ENCODE results near the gene PUDP.
"Not testable (repeated sequence)": the region's sequence is repeated elsewhere in the genome, so short reads cannot be mapped to it uniquely, and the experiment has no call there.

PUDP gene

GRCh38 chrX:7184816-7185215, 36.9 kb upstream of the PUDP start:
- DNase-seq (ENCODE audit: extremely low spot score), result no peak
- POLR2A ChIA-PET, result no interaction called here
- CTCF ChIA-PET, result no interaction called here
- TF ChIP-seq CTCF (IDR thresholded peaks at IDR 0.05; ENCODE audit: control extremely low read depth, extremely low read depth, low read depth, missing control alignments), result no peak

GRCh38 chrX:7179446-7179845, 31.5 kb upstream of the PUDP start:
- CTCF ChIA-PET, result interaction anchor here (2.1 kb wide), 1 partner anchor 12 kb away, joined by 5 read pairs; no protein-coding TSS in a partner anchor
- no peak for TF ChIP-seq CTCF (IDR thresholded peaks at IDR 0.05; ENCODE audit: control extremely low read depth, extremely low read depth, low read depth, missing control alignments)
- POLR2A ChIA-PET, result no interaction called here
- DNase-seq (ENCODE audit: extremely low spot score), result no peak

- DNase-seq (ENCODE audit: extremely low spot score); POLR2A ChIA-PET: not testable (repeated sequence)
- CTCF ChIA-PET, result interaction anchor here (1.0 to 2.1 kb wide), 3 partner anchors 12 to 46 kb away, joined by 3 to 5 read pairs (median 3); no protein-coding TSS in a partner anchor
Observed at GRCh38 chrX:7178859-7179258, 30.9 kb upstream of the PUDP start.

GRCh38 chrX:7170898-7171297, 22.9 kb upstream of the PUDP start:
- TF ChIP-seq CTCF (IDR thresholded peaks at IDR 0.05; ENCODE audit: control extremely low read depth, extremely low read depth, low read depth, missing control alignments), result no peak
- POLR2A ChIA-PET, result no interaction called here
- DNase-seq (ENCODE audit: extremely low spot score), result no peak
- CTCF ChIA-PET, result no interaction called here

GRCh38 chrX:7169627-7170026, 21.7 kb upstream of the PUDP start:
- no peak for TF ChIP-seq CTCF (IDR thresholded peaks at IDR 0.05; ENCODE audit: control extremely low read depth, extremely low read depth, low read depth, missing control alignments)
- ChIA-PET POLR2A (no interaction called here), CTCF (no interaction called here)
- DNase-seq (ENCODE audit: extremely low spot score), result no peak

GRCh38 chrX:7168371-7168770, 20.4 kb upstream of the PUDP start:
- DNase-seq (ENCODE audit: extremely low spot score), result no peak
- ChIA-PET POLR2A (no interaction called here), CTCF (no interaction called here)
- no peak for TF ChIP-seq CTCF (IDR thresholded peaks at IDR 0.05; ENCODE audit: control extremely low read depth, extremely low read depth, low read depth, missing control alignments)

- TF ChIP-seq CTCF (IDR thresholded peaks at IDR 0.05; ENCODE audit: control extremely low read depth, extremely low read depth, low read depth, missing control alignments), result no peak
- ChIA-PET POLR2A (no interaction called here), CTCF (interaction anchor here (0.9 kb wide), 1 partner anchor 16 kb away, joined by 3 read pairs; no protein-coding TSS in a partner anchor)
- no peak for DNase-seq (ENCODE audit: extremely low spot score)
Observed at GRCh38 chrX:7164174-7164573, 16.2 kb upstream of the PUDP start.

All from GM10248 (cell line).